ENCODE data around the gene CCDC188. TPM values are rescaled to one million over a fixed set of nuclear protein-coding genes. Genes with fewer than 3 reads are reported as not detected.

CCDC188 gene
- total and polyA plus RNA-seq, 10 of the 15 experiments (the other 5 are each of a cell fraction or from before 2014, with no cell fraction given) = not detected

DNA sequence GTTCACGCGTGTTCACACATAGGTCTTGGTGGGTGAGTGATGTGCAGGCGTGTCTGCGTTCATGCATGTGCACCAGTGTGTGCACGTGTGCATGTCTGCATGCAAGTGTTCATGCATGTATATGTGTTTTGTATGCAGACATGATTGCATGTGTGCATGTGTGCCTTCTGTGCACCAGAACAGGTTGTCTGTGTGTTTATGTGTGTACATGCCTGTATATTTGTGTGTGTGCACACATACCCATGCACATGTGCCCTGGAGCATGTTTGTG is 14.3 kb downstream of the CCDC188 start:
- 85% methylated on average over 5 of the region's 5 CpGs for WGBS (ENCODE audit: insufficient coverage, insufficient replicate concordance, low lambda C conversion rate, missing lambda C conversion rate)
- DNase-seq (ENCODE audit: low read depth, low spot score) (no peak), ATAC-seq (no peak), FAIRE-seq (no peak)
- Histone ChIP-seq H3K4me1 (ENCODE audit: control insufficient read depth, insufficient read depth, low read length) (peaks cover 9% of the 10 kb centered on the region), H4K20me1 (ENCODE audit: control insufficient read depth, insufficient read depth) (no peaks in the 10 kb centered on the region), H3K4me3 (no peak overlapping the region), H3K4me2 (ENCODE audit: control insufficient read depth, insufficient read depth) (no peak overlapping the region), H3K27me3 (replicated peaks in 1 of 2; ENCODE audit: control insufficient read depth in 2 of 2, insufficient read depth in 2 of 2, low read length in 1 of 2) (no peaks in the 10 kb centered on the region), H3K36me3 (ENCODE audit: control insufficient read depth in 2 of 2, insufficient read depth in 2 of 2, low read length in 1 of 2) (no peaks in the 10 kb centered on the region; a peak in 1 of 4 replicates), H2AFZ (ENCODE audit: control insufficient read depth, low read depth, low read length) (no peak overlapping the region), H3K79me2 (ENCODE audit: control insufficient read depth, insufficient read depth, low read length) (peaks cover 7% of the 10 kb centered on the region), H3K27ac (ENCODE audit: control insufficient read depth, insufficient read depth) (no peak overlapping the region), H3K9ac (ENCODE audit: control insufficient read depth, insufficient read depth, low read length) (no peak overlapping the region), H3K9me3 (replicated peaks; ENCODE audit: control insufficient read depth, insufficient read depth, low read length) (no peaks in the 10 kb centered on the region)
- intact Hi-C loops (cut with micrococcal nuclease; ENCODE audit: unreplicated experiment) (no loop called here), in situ Hi-C loops (cut with MboI) (no loop called here)
- RAD21 ChIA-PET (ENCODE audit: unreplicated experiment) = no interaction called here
- TF ChIP-seq, protein P1, sequence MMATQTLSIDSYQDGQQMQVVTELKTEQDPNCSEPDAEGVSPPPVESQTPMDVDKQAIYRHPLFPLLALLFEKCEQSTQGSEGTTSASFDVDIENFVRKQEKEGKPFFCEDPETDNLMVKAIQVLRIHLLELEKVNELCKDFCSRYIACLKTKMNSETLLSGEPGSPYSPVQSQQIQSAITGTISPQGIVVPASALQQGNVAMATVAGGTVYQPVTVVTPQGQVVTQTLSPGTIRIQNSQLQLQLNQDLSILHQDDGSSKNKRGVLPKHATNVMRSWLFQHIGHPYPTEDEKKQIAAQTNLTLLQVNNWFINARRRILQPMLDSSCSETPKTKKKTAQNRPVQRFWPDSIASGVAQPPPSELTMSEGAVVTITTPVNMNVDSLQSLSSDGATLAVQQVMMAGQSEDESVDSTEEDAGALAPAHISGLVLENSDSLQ (IDR thresholded peaks at IDR 0.05) = no peak
- TF ChIP-seq, protein P2, sequence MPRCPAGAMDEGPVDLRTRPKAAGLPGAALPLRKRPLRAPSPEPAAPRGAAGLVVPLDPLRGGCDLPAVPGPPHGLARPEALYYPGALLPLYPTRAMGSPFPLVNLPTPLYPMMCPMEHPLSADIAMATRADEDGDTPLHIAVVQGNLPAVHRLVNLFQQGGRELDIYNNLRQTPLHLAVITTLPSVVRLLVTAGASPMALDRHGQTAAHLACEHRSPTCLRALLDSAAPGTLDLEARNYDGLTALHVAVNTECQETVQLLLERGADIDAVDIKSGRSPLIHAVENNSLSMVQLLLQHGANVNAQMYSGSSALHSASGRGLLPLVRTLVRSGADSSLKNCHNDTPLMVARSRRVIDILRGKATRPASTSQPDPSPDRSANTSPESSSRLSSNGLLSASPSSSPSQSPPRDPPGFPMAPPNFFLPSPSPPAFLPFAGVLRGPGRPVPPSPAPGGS (IDR thresholded peaks at IDR 0.05; ENCODE audit: borderline replicate concordance, insufficient read depth, low read depth, low read length, poor library complexity, severe bottlenecking) = no peak
- no peak for TF ChIP-seq POU2F2 (IDR thresholded peaks at IDR 0.05; ENCODE audit: borderline replicate concordance, low read depth, low read length)
- no peak for TF ChIP-seq NRF1 (conservative IDR thresholded peaks at IDR 0.05; ENCODE audit: low read depth, low read length)
- TF ChIP-seq, protein P3, sequence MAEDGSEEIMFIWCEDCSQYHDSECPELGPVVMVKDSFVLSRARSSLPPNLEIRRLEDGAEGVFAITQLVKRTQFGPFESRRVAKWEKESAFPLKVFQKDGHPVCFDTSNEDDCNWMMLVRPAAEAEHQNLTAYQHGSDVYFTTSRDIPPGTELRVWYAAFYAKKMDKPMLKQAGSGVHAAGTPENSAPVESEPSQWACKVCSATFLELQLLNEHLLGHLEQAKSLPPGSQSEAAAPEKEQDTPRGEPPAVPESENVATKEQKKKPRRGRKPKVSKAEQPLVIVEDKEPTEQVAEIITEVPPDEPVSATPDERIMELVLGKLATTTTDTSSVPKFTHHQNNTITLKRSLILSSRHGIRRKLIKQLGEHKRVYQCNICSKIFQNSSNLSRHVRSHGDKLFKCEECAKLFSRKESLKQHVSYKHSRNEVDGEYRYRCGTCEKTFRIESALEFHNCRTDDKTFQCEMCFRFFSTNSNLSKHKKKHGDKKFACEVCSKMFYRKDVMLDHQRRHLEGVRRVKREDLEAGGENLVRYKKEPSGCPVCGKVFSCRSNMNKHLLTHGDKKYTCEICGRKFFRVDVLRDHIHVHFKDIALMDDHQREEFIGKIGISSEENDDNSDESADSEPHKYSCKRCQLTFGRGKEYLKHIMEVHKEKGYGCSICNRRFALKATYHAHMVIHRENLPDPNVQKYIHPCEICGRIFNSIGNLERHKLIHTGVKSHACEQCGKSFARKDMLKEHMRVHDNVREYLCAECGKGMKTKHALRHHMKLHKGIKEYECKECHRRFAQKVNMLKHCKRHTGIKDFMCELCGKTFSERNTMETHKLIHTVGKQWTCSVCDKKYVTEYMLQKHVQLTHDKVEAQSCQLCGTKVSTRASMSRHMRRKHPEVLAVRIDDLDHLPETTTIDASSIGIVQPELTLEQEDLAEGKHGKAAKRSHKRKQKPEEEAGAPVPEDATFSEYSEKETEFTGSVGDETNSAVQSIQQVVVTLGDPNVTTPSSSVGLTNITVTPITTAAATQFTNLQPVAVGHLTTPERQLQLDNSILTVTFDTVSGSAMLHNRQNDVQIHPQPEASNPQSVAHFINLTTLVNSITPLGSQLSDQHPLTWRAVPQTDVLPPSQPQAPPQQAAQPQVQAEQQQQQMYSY (CRISPR knock-in tag; IDR thresholded peaks at IDR 0.05) = no peak
- no peak for TF ChIP-seq TARDBP (IDR thresholded peaks at IDR 0.05; ENCODE audit: borderline replicate concordance)
- TF ChIP-seq ETV6 (conservative IDR thresholded peaks at IDR 0.05 in 1 of 2, IDR thresholded peaks at IDR 0.05 in 1 of 2; ENCODE audit: borderline replicate concordance in 1 of 2, low read depth in 1 of 2) = no peak
- TF ChIP-seq RFX5 (IDR thresholded peaks at IDR 0.05; ENCODE audit: low read depth, low read length) = no peak
- TF ChIP-seq, protein P4, sequence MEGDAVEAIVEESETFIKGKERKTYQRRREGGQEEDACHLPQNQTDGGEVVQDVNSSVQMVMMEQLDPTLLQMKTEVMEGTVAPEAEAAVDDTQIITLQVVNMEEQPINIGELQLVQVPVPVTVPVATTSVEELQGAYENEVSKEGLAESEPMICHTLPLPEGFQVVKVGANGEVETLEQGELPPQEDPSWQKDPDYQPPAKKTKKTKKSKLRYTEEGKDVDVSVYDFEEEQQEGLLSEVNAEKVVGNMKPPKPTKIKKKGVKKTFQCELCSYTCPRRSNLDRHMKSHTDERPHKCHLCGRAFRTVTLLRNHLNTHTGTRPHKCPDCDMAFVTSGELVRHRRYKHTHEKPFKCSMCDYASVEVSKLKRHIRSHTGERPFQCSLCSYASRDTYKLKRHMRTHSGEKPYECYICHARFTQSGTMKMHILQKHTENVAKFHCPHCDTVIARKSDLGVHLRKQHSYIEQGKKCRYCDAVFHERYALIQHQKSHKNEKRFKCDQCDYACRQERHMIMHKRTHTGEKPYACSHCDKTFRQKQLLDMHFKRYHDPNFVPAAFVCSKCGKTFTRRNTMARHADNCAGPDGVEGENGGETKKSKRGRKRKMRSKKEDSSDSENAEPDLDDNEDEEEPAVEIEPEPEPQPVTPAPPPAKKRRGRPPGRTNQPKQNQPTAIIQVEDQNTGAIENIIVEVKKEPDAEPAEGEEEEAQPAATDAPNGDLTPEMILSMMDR (IDR thresholded peaks at IDR 0.05 in 2 of 3, conservative IDR thresholded peaks at IDR 0.05 in 1 of 3; ENCODE audit: control insufficient read depth in 2 of 3, extremely low read depth in 1 of 3, insufficient read depth in 1 of 3, low read depth in 3 of 3, low read length in 3 of 3) = no peak
- no peak for TF ChIP-seq ESRRA (IDR thresholded peaks at IDR 0.05; ENCODE audit: low read length)
- TF ChIP-seq CBX3 (IDR thresholded peaks at IDR 0.05; ENCODE audit: borderline replicate concordance, low read depth) = no peak
- SMC1A ChIA-PET (ENCODE audit: uncharacterized antibody, unreplicated experiment) = no interaction called here
- POLR2A ChIA-PET = no interaction called here
- no TSS peak for BruUV-seq (replicated peaks)
- CTCF ChIA-PET = no interaction called here

All from GM12878 (cell line).